ENCODE measurements around the gene SLC25A42. TPM values are rescaled to one million over a fixed set of nuclear protein-coding genes. Genes with fewer than 3 reads are reported as not detected.

The SLC25A42 gene
- total and polyA plus RNA-seq, 2 of the 13 experiments (the other 11 are each of a cell fraction or from before 2014, with no cell fraction given): 12.8 to 18.3 TPM

DNA sequence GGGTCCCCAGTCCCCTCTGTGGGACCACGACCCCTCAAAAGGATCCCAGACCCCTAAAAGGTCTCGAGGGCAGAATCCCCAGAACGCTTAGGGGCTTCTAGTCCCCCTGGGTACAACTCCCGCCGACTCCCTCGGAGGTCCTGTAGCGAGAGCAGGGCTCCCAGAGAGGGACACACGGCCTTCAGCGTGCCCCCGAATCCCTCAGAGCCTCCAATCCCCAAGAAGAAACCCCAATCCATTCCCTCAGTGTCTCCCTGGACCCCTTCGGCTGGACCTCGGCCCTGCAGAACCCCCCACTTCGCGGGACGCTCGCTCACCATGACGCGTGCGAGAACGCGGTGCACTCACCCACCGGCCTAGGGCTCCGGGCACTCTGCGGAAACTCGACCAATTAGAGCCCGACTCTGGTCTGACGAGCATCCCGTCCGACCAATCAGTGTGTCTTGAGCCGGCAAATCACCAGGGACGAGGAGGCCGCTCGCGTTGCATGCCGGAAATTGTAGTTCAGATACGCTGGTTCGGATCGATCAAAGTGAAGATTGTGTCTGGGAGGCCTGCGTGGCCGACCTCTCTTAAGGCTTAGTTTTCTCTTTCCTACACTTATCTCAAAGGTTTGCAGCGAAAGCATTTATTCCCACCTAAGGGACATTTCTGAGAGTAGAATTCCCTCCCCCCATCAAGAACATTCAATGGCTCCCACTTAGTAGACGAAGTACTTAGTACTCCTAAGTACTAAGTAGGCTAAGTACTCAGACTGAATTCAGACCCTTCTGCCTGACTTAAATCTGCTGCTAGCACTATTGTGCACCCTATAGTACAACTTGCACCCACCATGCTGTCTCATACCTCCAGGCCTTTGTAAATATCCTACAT, 74.6 kb downstream of the SLC25A42 start, which contains the start of gene TMEM161A (continued):
- TF ChIP-seq, protein P1, sequence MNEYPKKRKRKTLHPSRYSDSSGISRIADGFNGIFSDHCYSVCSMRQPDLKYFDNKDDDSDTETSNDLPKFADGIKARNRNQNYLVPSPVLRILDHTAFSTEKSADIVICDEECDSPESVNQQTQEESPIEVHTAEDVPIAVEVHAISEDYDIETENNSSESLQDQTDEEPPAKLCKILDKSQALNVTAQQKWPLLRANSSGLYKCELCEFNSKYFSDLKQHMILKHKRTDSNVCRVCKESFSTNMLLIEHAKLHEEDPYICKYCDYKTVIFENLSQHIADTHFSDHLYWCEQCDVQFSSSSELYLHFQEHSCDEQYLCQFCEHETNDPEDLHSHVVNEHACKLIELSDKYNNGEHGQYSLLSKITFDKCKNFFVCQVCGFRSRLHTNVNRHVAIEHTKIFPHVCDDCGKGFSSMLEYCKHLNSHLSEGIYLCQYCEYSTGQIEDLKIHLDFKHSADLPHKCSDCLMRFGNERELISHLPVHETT (CRISPR knock-in tag; conservative IDR thresholded peaks at IDR 0.05): no peak
- TF ChIP-seq ZNF362 (CRISPR knock-in tag; IDR thresholded peaks at IDR 0.05; ENCODE audit: borderline replicate concordance): no peak
- no peak for TF ChIP-seq JUND (CRISPR knock-in tag; IDR thresholded peaks at IDR 0.05)
- TF ChIP-seq TMF1 (CRISPR knock-in tag; IDR thresholded peaks at IDR 0.05; ENCODE audit: low read depth): 0 out of 2 replicates have a peak, but pooled peaks have one; percentile 40
- TF ChIP-seq ZNF678 (CRISPR knock-in tag; IDR thresholded peaks at IDR 0.05): no peak
- TF ChIP-seq, protein P2, sequence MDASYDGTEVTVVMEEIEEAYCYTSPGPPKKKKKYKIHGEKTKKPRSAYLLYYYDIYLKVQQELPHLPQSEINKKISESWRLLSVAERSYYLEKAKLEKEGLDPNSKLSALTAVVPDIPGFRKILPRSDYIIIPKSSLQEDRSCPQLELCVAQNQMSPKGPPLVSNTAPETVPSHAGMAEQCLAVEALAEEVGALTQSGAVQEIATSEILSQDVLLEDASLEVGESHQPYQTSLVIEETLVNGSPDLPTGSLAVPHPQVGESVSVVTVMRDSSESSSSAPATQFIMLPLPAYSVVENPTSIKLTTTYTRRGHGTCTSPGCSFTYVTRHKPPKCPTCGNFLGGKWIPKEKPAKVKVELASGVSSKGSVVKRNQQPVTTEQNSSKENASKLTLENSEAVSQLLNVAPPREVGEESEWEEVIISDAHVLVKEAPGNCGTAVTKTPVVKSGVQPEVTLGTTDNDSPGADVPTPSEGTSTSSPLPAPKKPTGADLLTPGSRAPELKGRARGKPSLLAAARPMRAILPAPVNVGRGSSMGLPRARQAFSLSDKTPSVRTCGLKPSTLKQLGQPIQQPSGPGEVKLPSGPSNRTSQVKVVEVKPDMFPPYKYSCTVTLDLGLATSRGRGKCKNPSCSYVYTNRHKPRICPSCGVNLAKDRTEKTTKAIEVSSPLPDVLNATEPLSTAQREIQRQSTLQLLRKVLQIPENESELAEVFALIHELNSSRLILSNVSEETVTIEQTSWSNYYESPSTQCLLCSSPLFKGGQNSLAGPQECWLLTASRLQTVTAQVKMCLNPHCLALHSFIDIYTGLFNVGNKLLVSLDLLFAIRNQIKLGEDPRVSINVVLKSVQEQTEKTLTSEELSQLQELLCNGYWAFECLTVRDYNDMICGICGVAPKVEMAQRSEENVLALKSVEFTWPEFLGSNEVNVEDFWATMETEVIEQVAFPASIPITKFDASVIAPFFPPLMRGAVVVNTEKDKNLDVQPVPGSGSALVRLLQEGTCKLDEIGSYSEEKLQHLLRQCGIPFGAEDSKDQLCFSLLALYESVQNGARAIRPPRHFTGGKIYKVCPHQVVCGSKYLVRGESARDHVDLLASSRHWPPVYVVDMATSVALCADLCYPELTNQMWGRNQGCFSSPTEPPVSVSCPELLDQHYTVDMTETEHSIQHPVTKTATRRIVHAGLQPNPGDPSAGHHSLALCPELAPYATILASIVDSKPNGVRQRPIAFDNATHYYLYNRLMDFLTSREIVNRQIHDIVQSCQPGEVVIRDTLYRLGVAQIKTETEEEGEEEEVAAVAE (CRISPR knock-in tag; IDR thresholded peaks at IDR 0.05; ENCODE audit: borderline replicate concordance): peak; percentile 80
- no peak for TF ChIP-seq MBD4 (IDR thresholded peaks at IDR 0.05; ENCODE audit: borderline replicate concordance, low read length)
- TF ChIP-seq ZMAT3 (CRISPR knock-in tag; conservative IDR thresholded peaks at IDR 0.05): 0 out of 2 replicates have a peak, but pooled peaks have one; percentile 86
- TF ChIP-seq HNRNPUL1 (IDR thresholded peaks at IDR 0.05; ENCODE audit: low read depth, low read length): no peak
- 0 out of 2 replicates have a peak, but pooled peaks have one; percentile 49 for TF ChIP-seq ZBTB43 (CRISPR knock-in tag; conservative IDR thresholded peaks at IDR 0.05)
- no peak; the same call in 1 of the 2 replicates for TF ChIP-seq KLF15 (CRISPR knock-in tag; IDR thresholded peaks at IDR 0.05; ENCODE audit: borderline replicate concordance)
- no peak for TF ChIP-seq ZNF577 (CRISPR knock-in tag; IDR thresholded peaks at IDR 0.05; ENCODE audit: borderline replicate concordance, low read depth)
- 0 out of 2 replicates have a peak, but pooled peaks have one; percentile 31 for TF ChIP-seq KMT2A (CRISPR knock-in tag; IDR thresholded peaks at IDR 0.05)
- TF ChIP-seq ZFYVE20 (CRISPR knock-in tag; IDR thresholded peaks at IDR 0.05; ENCODE audit: borderline replicate concordance, low read depth): no peak
- no peak for TF ChIP-seq ZNF530 (CRISPR knock-in tag; IDR thresholded peaks at IDR 0.05; ENCODE audit: low read depth)
- no peak for TF ChIP-seq ZNF354B (CRISPR knock-in tag; IDR thresholded peaks at IDR 0.05)
- TF ChIP-seq, protein P3, sequence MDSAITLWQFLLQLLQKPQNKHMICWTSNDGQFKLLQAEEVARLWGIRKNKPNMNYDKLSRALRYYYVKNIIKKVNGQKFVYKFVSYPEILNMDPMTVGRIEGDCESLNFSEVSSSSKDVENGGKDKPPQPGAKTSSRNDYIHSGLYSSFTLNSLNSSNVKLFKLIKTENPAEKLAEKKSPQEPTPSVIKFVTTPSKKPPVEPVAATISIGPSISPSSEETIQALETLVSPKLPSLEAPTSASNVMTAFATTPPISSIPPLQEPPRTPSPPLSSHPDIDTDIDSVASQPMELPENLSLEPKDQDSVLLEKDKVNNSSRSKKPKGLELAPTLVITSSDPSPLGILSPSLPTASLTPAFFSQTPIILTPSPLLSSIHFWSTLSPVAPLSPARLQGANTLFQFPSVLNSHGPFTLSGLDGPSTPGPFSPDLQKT (CRISPR knock-in tag; IDR thresholded peaks at IDR 0.05; ENCODE audit: borderline replicate concordance): no peak
- no peak for TF ChIP-seq ZNF775 (CRISPR knock-in tag; IDR thresholded peaks at IDR 0.05; ENCODE audit: borderline replicate concordance)
- peak; percentile 89 for TF ChIP-seq RNF2 (conservative IDR thresholded peaks at IDR 0.05; ENCODE audit: low read depth)

All from HepG2 (cell line).